HepG2 (cell line): ENCODE data around the gene SHPK. TPM values are rescaled to one million over a fixed set of nuclear protein-coding genes. Genes with fewer than 3 reads are reported as not detected.

ENCODE experiments used
- ATAC-seq: fragments of 200-7000 bp; cut with Tn5 transposase; 3 replicates; pipeline ENCODE4 v1.9.1; 2020; ENCODE audit warnings: mild to moderate bottlenecking, moderate library complexity
- BruUV-seq: library from RNA; stranded (reverse); fragments of 400-500 nt; replicated peaks from 2 replicates; lab custom pipeline; 2021; lab: Mats Ljungman, UMichigan
- CTCF ChIA-PET: fragments of 300-600 bp; formaldehyde crosslinking; extraction: SDS; loops from one replicate; lab custom pipeline; 2021; ENCODE audit warnings: low total read pairs, inconsistent platforms, low intra/inter-chr PET ratio; lab: Yijun Ruan, JAX
- POLR2A ChIA-PET: fragments of 350-600 bp; sonication (Branson Sonifier 250); formaldehyde crosslinking; loops from one replicate; lab custom pipeline; 2020; ENCODE audit warnings: antibody characterized with exemption, inconsistent platforms; lab: Yijun Ruan, JAX
- DNase-seq: peaks from one replicate; pipeline ENCODE4 v3.0.0-alpha.2; 2015; ENCODE audit warnings: low spot score
- FAIRE-seq: peaks from 3 replicates; lab custom pipeline; 2011; peaks lifted over from hg19 to GRCh38; lab: Jason Lieb, UNC
- H2AFZ ChIP-seq: one replicate; pipeline ENCODE4 v1.6.1; 2011; ENCODE audit warnings: low read length, inconsistent platforms
- H3K27ac ChIP-seq: fragments of 300-600 bp; 3 replicates; pipeline ENCODE4 v1.8.0; 2011; ENCODE audit warnings: mixed run types, mild to moderate bottlenecking, mixed read lengths, low read length, inconsistent platforms; ENCODE audit not compliant: insufficient read depth; ENCODE audit errors: extremely low read length
- H3K27me3 ChIP-seq, 2 experiments: fragments of 200-600 bp in 1 of 2; 2 replicates in 1 of 2; 3 replicates in 1 of 2; pipeline versions ENCODE4 v1.6.0 to v1.8.0; 2011; ENCODE audit warnings: low read length in 2 of 2, mild to moderate bottlenecking in 2 of 2, moderate library complexity in 2 of 2, inconsistent platforms in 1 of 2; ENCODE audit not compliant: insufficient read depth in 2 of 2, control insufficient read depth in 1 of 2
- H3K36me3 ChIP-seq, 2 experiments: fragments of 200-600 bp in 1 of 2; replicated peaks in 1 of 2; 2 replicates in 1 of 2; 3 replicates in 1 of 2; pipeline versions ENCODE4 v1.5.1 to v1.8.0; 2011; ENCODE audit warnings: low read length in 2 of 2, inconsistent platforms in 1 of 2; ENCODE audit not compliant: insufficient read depth in 2 of 2, control insufficient read depth in 1 of 2
- H3K4me1 ChIP-seq: 2 replicates; pipeline ENCODE4 v1.5.1; 2012; ENCODE audit warnings: low read length, inconsistent platforms; ENCODE audit not compliant: insufficient read depth
- H3K4me2 ChIP-seq: 2 replicates; pipeline ENCODE4 v1.6.0; 2011; ENCODE audit warnings: low read depth, low read length, inconsistent platforms
- H3K4me3 ChIP-seq, 3 experiments: fragments of 200-600 bp in 1 of 3; sonication (generic), shearing (Covaris generic) in 1 of 3; replicated peaks in 1 of 3; 2 replicates each; pipeline ENCODE4 v1.5.1; 2011 to 2016; ENCODE audit warnings: low read length in 3 of 3, inconsistent platforms in 2 of 3, low read depth in 2 of 3, mild to moderate bottlenecking in 2 of 3, control low read depth in 1 of 3, mixed read lengths in 1 of 3; ENCODE audit not compliant: insufficient read depth in 1 of 3
- H3K79me2 ChIP-seq: one replicate; pipeline ENCODE4 v1.6.1; 2011; ENCODE audit warnings: low read length, inconsistent platforms; ENCODE audit not compliant: insufficient read depth
- H3K9ac ChIP-seq: 2 replicates; pipeline ENCODE4 v1.6.0; 2011; ENCODE audit warnings: mild to moderate bottlenecking, low read depth, low read length, inconsistent platforms; ENCODE audit not compliant: insufficient read depth
- H3K9me3 ChIP-seq: 2 replicates; pipeline ENCODE4 v1.5.1; 2012; ENCODE audit warnings: mild to moderate bottlenecking, low read length
- H4K20me1 ChIP-seq: 2 replicates; pipeline ENCODE4 v1.6.0; 2011; ENCODE audit warnings: inconsistent platforms, mild to moderate bottlenecking, low read length, moderate library complexity; ENCODE audit not compliant: insufficient read depth
- ARHGAP35 ChIP-seq: sonication (generic); formaldehyde crosslinking; IDR thresholded peaks from 2 replicates; pipeline ENCODE4 v1.9.0; 2022; ENCODE audit warnings: mild to moderate bottlenecking, inconsistent platforms, moderate library complexity, missing genetic modification reagents, borderline replicate concordance
- CCAR2 ChIP-seq: fragments of 200-400 bp; formaldehyde crosslinking; optimal IDR thresholded peaks from 2 replicates; pipeline ENCODE3; 2018; ENCODE audit warnings: low read depth, mild to moderate bottlenecking, low read length, moderate library complexity
- KLF12 ChIP-seq: sonication (generic); formaldehyde crosslinking; IDR thresholded peaks from 2 replicates; pipeline ENCODE4 v1.4.0; 2020; ENCODE audit warnings: missing genetic modification reagents, borderline replicate concordance
- NFE2L1 ChIP-seq: sonication (generic); formaldehyde crosslinking; IDR thresholded peaks from 2 replicates; pipeline ENCODE4 v1.4.0; 2020; ENCODE audit warnings: missing genetic modification reagents, mild to moderate bottlenecking, borderline replicate concordance
- NRL ChIP-seq: sonication (generic); formaldehyde crosslinking; IDR thresholded peaks from 2 replicates; pipeline ENCODE4 v1.5.0; 2020; ENCODE audit warnings: missing genetic modification reagents, mild to moderate bottlenecking, moderate library complexity, borderline replicate concordance
- RFX3 ChIP-seq: IDR thresholded peaks from 2 replicates; pipeline ENCODE4 v1.6.1; 2016; ENCODE audit warnings: missing biosample characterization, missing genetic modification reagents
- TOE1 ChIP-seq: sonication (generic); formaldehyde crosslinking; IDR thresholded peaks from 2 replicates; pipeline ENCODE4 v1.4.0; 2020; ENCODE audit warnings: mild to moderate bottlenecking, missing genetic modification reagents
- ZNF234 ChIP-seq: sonication (generic); formaldehyde crosslinking; conservative IDR thresholded peaks from 2 replicates; pipeline ENCODE4 v1.5.1; 2020; ENCODE audit warnings: mild to moderate bottlenecking, missing genetic modification reagents
- ZNF75D ChIP-seq: sonication (generic); formaldehyde crosslinking; IDR thresholded peaks from 2 replicates; pipeline ENCODE4 v1.8.1; 2023; ENCODE audit warnings: missing genetic modification reagents, mild to moderate bottlenecking, borderline replicate concordance
- ZNF891 ChIP-seq: sonication (generic); formaldehyde crosslinking; IDR thresholded peaks from 2 replicates; pipeline ENCODE4 v1.5.0; 2020; ENCODE audit warnings: mild to moderate bottlenecking, missing genetic modification reagents
- WGBS: methylation state at CpG from one replicate; pipeline ENCODE4 v1.1.6; 2017; ENCODE audit warnings: low lambda C conversion rate; 5-methylcytosine and 5-hydroxymethylcytosine counted together
- in situ Hi-C: cut with HindIII; loops from 2 replicates; pipeline ENCODE4 v1.10.0; 2017; ENCODE audit warnings: low pct_unique_long_range_greater_than_20kb; ENCODE audit not compliant: extremely low pct_ligation_motif_present
- intact Hi-C: fragments of 100-400 bp; cut with micrococcal nuclease; formaldehyde crosslinking; loops from one replicate; pipeline ENCODE4 v1.10.0; 2022; ENCODE audit not compliant: unreplicated experiment
- polyA plus RNA-seq, 8 experiments: library from polyadenylated mRNA; depleted of rRNA in 3 of 8; stranded (reverse) in 7 of 8; unstranded in 1 of 8; fragments of >200 nt; fragmentation: Illumina TruSeq in 4 of 8; extraction: Trizol in 4 of 8; gene quantifications; 2 replicates each; pipeline versions ENCODE4 v1.2.1 to v1.2.3, GENCODE V29; 2011 to 2016; ENCODE audit warnings: low read depth in 4 of 8, missing spikeins in 1 of 8, mixed read lengths in 1 of 8; ENCODE audit not compliant: insufficient read depth in 1 of 8
- total RNA-seq, 5 experiments: library from RNA; depleted of rRNA; stranded (reverse); fragments of >200 nt; fragmentation: Illumina TruSeq; extraction: Trizol; gene quantifications; 2 replicates each; pipeline ENCODE4 v1.2.3, GENCODE V29; 2016; ENCODE audit warnings: low read depth in 1 of 5
- TF ChIP-seq, protein P1 (sequence below): sonication (generic); formaldehyde crosslinking; conservative IDR thresholded peaks from 2 replicates; pipeline ENCODE4 v1.4.0; 2020; ENCODE audit warnings: mild to moderate bottlenecking, missing genetic modification reagents, moderate library complexity
- TF ChIP-seq, protein P2 (sequence below): sonication (generic); formaldehyde crosslinking; IDR thresholded peaks from 2 replicates; pipeline ENCODE4 v1.4.0; 2020; ENCODE audit warnings: missing genetic modification reagents
- TF ChIP-seq, protein P3 (sequence below): sonication (generic); formaldehyde crosslinking; IDR thresholded peaks from 2 replicates; pipeline ENCODE4 v1.5.0; 2020; ENCODE audit warnings: mild to moderate bottlenecking, missing genetic modification reagents
- TF ChIP-seq, protein P4 (sequence below): IDR thresholded peaks from 2 replicates; pipeline ENCODE4 v1.6.1; 2016; ENCODE audit warnings: mild to moderate bottlenecking, missing biosample characterization, missing genetic modification reagents
- TF ChIP-seq, protein P5 (sequence below): IDR thresholded peaks from 2 replicates; pipeline ENCODE4 v1.6.1; 2016; ENCODE audit warnings: mild to moderate bottlenecking

Gene SHPK
- total and polyA plus RNA-seq, 2 of the 13 experiments (the other 11 are each of a cell fraction or from before 2014, with no cell fraction given), result 16.2 to 30.9 TPM

DNA sequence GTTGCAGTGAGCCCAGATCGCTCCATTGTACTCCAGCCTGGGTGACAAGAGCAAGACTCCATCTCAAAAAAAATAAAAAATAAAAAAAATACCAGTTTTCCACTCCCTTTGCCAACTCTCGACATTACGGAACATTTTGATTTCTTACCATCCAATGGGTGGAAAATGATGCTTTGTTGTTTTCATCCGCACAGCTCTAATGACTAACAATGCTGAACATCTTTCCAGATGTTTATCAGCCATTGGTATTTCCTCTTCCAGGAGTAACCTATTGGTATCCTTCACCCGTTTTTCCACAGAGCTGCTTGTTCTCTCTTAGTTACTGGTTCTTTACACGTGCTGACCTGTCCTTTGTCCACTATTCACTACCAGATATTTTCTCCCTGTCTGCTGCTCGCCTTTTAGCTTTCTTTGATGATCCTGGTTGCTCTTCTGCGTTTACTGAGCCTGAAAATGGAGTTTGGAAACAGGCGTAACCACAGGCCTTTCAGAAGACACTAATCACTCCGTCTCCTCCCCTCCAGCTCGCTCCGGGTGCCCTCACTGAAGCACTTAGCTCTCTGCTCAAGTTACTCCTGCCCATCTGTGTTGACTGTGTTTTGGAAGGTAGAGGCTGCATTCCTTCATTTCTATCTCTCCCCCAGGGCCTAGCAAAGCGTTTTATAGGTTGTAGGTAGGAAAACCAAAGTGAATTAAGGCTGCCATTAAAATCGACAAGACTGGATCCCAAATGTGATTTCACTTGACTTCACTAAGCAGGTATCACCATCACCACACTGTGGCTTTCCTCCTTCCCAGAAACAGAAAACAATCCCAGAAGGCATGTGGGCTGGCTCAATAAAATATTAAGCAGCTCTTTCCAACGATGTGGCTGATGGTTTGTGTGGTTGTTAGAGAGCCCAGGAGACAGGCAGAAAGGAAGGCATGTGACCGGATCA, 8.9 kb downstream of the SHPK start:
- DNase-seq (no peak), ATAC-seq (no peak), FAIRE-seq (no peak)
- peaks cover 37 to 74% of the 10 kb centered on the region in 2 experiments for H3K36me3 ChIP-seq
- no peak overlapping the region for H3K9ac ChIP-seq
- peaks cover 10% of the 10 kb centered on the region for H3K79me2 ChIP-seq
- BruUV-seq, result TSS peak; percentile 27
- H3K27ac ChIP-seq, result no peak overlapping the region
- no peak overlapping the region for H3K4me3 ChIP-seq
- 86% methylated on average over 16 of the region's 16 CpGs for WGBS
- no peak overlapping the region for H2AFZ ChIP-seq
- in situ Hi-C loops (no loop called here), intact Hi-C loops (no loop called here)
- no peaks in the 10 kb centered on the region for H3K27me3 ChIP-seq
- H3K4me1 ChIP-seq, result 0 out of 2 replicates have a peak, but pooled peaks cover 3% of the 10 kb centered on the region
- ChIA-PET CTCF (no interaction called here), POLR2A (interaction anchor here (2.4 kb wide), 1 partner anchor 9 kb away, joined by 11 read pairs; the partner anchor contains the start of genes CTNS and SHPK)
- H3K9me3 ChIP-seq, result no peaks in the 10 kb centered on the region
- no peak overlapping the region for H3K4me2 ChIP-seq
- peaks cover 6% of the 10 kb centered on the region for H4K20me1 ChIP-seq
- TF ChIP-seq CCAR2 (no peak), NRL (no peak), RFX3 (CRISPR knock-in tag) (no peak), TOE1 (CRISPR knock-in tag) (no peak), ZNF75D (CRISPR knock-in tag) (no peak), KLF12 (CRISPR knock-in tag) (no peak), ZNF234 (no peak), NFE2L1 (CRISPR knock-in tag) (no peak), ARHGAP35 (CRISPR knock-in tag) (no peak), ZNF891 (no peak)
- TF ChIP-seq, protein P1, sequence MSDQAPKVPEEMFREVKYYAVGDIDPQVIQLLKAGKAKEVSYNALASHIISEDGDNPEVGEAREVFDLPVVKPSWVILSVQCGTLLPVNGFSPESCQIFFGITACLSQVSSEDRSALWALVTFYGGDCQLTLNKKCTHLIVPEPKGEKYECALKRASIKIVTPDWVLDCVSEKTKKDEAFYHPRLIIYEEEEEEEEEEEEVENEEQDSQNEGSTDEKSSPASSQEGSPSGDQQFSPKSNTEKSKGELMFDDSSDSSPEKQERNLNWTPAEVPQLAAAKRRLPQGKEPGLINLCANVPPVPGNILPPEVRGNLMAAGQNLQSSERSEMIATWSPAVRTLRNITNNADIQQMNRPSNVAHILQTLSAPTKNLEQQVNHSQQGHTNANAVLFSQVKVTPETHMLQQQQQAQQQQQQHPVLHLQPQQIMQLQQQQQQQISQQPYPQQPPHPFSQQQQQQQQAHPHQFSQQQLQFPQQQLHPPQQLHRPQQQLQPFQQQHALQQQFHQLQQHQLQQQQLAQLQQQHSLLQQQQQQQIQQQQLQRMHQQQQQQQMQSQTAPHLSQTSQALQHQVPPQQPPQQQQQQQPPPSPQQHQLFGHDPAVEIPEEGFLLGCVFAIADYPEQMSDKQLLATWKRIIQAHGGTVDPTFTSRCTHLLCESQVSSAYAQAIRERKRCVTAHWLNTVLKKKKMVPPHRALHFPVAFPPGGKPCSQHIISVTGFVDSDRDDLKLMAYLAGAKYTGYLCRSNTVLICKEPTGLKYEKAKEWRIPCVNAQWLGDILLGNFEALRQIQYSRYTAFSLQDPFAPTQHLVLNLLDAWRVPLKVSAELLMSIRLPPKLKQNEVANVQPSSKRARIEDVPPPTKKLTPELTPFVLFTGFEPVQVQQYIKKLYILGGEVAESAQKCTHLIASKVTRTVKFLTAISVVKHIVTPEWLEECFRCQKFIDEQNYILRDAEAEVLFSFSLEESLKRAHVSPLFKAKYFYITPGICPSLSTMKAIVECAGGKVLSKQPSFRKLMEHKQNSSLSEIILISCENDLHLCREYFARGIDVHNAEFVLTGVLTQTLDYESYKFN, result no peak
- TF ChIP-seq, protein P2, sequence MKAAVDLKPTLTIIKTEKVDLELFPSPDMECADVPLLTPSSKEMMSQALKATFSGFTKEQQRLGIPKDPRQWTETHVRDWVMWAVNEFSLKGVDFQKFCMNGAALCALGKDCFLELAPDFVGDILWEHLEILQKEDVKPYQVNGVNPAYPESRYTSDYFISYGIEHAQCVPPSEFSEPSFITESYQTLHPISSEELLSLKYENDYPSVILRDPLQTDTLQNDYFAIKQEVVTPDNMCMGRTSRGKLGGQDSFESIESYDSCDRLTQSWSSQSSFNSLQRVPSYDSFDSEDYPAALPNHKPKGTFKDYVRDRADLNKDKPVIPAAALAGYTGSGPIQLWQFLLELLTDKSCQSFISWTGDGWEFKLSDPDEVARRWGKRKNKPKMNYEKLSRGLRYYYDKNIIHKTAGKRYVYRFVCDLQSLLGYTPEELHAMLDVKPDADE, result no peak
- TF ChIP-seq, protein P3, sequence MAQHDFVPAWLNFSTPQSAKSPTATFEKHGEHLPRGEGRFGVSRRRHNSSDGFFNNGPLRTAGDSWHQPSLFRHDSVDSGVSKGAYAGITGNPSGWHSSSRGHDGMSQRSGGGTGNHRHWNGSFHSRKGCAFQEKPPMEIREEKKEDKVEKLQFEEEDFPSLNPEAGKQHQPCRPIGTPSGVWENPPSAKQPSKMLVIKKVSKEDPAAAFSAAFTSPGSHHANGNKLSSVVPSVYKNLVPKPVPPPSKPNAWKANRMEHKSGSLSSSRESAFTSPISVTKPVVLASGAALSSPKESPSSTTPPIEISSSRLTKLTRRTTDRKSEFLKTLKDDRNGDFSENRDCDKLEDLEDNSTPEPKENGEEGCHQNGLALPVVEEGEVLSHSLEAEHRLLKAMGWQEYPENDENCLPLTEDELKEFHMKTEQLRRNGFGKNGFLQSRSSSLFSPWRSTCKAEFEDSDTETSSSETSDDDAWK, result no peak
- TF ChIP-seq, protein P4, sequence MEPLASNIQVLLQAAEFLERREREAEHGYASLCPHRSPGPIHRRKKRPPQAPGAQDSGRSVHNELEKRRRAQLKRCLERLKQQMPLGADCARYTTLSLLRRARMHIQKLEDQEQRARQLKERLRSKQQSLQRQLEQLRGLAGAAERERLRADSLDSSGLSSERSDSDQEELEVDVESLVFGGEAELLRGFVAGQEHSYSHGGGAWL, result no peak
- TF ChIP-seq, protein P5, sequence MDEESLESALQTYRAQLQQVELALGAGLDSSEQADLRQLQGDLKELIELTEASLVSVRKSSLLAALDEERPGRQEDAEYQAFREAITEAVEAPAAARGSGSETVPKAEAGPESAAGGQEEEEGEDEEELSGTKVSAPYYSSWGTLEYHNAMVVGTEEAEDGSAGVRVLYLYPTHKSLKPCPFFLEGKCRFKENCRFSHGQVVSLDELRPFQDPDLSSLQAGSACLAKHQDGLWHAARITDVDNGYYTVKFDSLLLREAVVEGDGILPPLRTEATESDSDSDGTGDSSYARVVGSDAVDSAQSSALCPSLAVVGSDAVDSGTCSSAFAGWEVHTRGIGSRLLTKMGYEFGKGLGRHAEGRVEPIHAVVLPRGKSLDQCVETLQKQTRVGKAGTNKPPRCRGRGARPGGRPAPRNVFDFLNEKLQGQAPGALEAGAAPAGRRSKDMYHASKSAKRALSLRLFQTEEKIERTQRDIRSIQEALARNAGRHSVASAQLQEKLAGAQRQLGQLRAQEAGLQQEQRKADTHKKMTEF (CRISPR knock-in tag), result no peak
